HEK293T (cell line): Measurements from ENCODE around the gene SLC41A3.

Experiments used
- ARNT ChIP-seq: fragments of 450-650 bp; IDR thresholded peaks from 2 replicates; pipeline ENCODE4 v1.6.1; 2017; ENCODE audit warnings: mild to moderate bottlenecking
- BHLHE40 ChIP-seq: fragments of 450-650 bp; IDR thresholded peaks from 2 replicates; pipeline ENCODE4 v1.6.1; 2016; ENCODE audit warnings: mild to moderate bottlenecking, moderate library complexity, borderline replicate concordance
- CTBP1 ChIP-seq: fragments of 450-650 bp; IDR thresholded peaks from 2 replicates; pipeline ENCODE4 v1.6.1; 2016; ENCODE audit warnings: borderline replicate concordance
- ELF4 ChIP-seq: fragments of 450-650 bp; IDR thresholded peaks from 2 replicates; pipeline ENCODE4 v1.6.1; 2017; ENCODE audit warnings: antibody characterized with exemption
- FOXA1 ChIP-seq: fragments of 450-650 bp; IDR thresholded peaks from 2 replicates; pipeline ENCODE4 v1.6.1; 2016; ENCODE audit warnings: mild to moderate bottlenecking
- FOXM1 ChIP-seq: fragments of 450-650 bp; IDR thresholded peaks from 2 replicates; pipeline ENCODE4 v1.6.1; 2017; ENCODE audit warnings: mild to moderate bottlenecking, borderline replicate concordance
- L3MBTL2 ChIP-seq: fragments of 450-650 bp; conservative IDR thresholded peaks from 2 replicates; pipeline ENCODE4 v1.6.1; 2016; ENCODE audit warnings: mild to moderate bottlenecking
- NFRKB ChIP-seq: fragments of 450-650 bp; IDR thresholded peaks from 2 replicates; pipeline ENCODE4 v1.6.1; 2016; ENCODE audit warnings: mild to moderate bottlenecking, moderate library complexity
- SP1 ChIP-seq: fragments of 450-650 bp; IDR thresholded peaks from 2 replicates; pipeline ENCODE4 v1.6.1; 2017
- SUZ12 ChIP-seq: fragments of 450-650 bp; IDR thresholded peaks from 2 replicates; pipeline ENCODE4 v1.6.1; 2016; ENCODE audit warnings: mild to moderate bottlenecking
- TARDBP ChIP-seq: fragments of 450-650 bp; IDR thresholded peaks from 2 replicates; pipeline ENCODE4 v1.6.1; 2016
- ZNF384 ChIP-seq: fragments of 450-650 bp; IDR thresholded peaks from 2 replicates; pipeline ENCODE4 v1.6.1; 2016
- TF ChIP-seq, protein P1 (sequence below): fragments of 450-650 bp; IDR thresholded peaks from 2 replicates; pipeline ENCODE4 v1.6.1; 2016

DNA sequence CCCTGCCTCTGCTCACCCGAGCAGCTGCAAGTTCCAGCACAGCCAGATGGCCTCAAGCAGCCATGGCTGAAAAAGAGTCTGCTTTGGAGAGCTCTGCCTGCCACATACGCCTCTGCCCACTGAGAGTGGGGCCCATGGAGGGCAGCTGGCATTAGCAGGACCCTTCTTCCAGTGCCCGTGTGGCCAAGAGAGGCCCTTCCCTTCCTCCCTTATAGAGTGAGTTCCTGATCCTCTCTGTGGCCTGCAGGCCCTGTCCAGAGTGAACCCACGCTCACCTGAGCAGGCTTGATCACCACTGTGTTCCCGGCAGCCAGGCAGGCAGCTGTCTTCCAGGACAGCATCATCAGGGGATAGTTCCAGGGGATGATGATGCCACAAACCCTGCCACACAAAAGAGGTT lies 41.4 kb upstream of the SLC41A3 start:
- no peak for TF ChIP-seq FOXM1
- no peak for TF ChIP-seq SP1
- no peak for TF ChIP-seq BHLHE40
- TF ChIP-seq, protein P1, sequence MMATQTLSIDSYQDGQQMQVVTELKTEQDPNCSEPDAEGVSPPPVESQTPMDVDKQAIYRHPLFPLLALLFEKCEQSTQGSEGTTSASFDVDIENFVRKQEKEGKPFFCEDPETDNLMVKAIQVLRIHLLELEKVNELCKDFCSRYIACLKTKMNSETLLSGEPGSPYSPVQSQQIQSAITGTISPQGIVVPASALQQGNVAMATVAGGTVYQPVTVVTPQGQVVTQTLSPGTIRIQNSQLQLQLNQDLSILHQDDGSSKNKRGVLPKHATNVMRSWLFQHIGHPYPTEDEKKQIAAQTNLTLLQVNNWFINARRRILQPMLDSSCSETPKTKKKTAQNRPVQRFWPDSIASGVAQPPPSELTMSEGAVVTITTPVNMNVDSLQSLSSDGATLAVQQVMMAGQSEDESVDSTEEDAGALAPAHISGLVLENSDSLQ: no peak
- no peak for TF ChIP-seq FOXA1
- no peak for TF ChIP-seq SUZ12
- no peak for TF ChIP-seq CTBP1
- no peak for TF ChIP-seq ELF4
- no peak for TF ChIP-seq ZNF384
- TF ChIP-seq TARDBP: no peak
- no peak for TF ChIP-seq ARNT
- no peak for TF ChIP-seq L3MBTL2
- no peak for TF ChIP-seq NFRKB
